ENCODE measurements around the gene KLHDC1.

The KLHDC1 gene

DNA sequence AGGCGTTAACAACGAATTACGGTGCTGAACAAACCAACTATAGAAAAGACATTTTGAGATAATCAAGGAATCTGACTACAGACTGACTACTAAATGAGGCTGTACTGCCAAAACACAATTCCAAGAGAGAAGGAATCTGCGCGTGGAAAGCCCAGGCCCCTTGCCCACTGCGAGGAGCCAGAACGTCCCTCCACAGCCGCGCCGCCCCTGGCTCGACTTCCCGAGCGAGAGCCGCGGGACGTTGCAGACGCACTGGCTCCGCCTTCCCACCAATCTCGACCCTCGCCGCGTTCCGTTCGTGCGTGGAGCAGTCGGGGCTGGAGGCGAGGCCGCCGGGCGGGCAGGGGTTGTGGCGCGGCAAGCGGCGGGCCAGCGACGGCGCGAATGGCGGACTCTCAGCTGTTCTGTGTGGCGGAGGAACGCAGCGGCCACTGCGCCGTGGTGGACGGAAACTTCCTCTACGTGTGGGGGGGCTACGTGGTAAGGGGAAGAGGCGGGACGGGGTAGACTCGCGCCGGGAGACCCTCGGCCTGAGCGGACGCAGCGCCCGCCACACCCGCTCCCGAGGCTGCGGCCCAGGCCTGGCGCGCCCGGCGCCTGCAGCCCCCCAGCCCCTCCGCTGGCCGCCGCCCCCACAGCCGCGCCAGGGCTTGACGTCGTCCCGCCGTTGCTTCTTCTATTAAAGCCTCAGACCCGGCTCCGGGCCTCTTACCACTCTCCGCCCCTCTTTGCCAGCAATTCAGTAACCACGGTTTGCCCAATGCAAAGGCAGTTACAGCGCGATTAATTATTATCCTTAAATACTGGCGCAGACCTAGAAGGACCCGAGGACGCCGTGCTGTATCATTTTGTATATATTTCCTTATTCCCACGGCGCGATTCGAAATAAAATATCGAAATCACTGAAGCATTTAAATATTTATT lies at the start of gene KLHDC1 (continued):
- TF ChIP-seq ZNF10 (tag by site-specific recombination; IDR thresholded peaks at IDR 0.05), result no peak

DNA sequence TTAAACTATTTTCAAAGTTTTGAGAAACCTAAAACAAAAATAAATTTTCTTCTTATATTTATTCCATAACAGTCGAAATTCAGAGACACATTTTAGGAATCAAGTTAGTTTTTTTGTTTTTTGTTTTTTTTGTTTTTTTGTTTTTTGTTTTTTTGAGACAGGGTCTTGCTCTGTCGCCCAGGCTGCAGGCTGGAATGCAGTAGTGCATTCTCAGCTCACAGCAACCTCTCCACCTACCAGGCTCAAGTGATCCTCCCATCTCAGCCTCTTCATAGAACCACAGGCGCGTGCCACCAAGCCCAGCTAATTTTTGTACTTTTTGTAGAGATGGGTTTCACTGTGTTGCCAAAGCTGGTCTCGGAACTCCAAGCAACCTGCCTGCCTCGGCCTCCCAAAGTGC lies 39.4 kb upstream of the KLHDC1 start:
- H3K4me1 ChIP-seq (ENCODE audit: control insufficient read depth, insufficient read depth, low read length), result no peaks in the 10 kb centered on the region
- H3K9me3 ChIP-seq (ENCODE audit: control insufficient read depth, insufficient read depth, low read depth, low read length), result no peaks in the 10 kb centered on the region
- H3K4me3 ChIP-seq (ENCODE audit: low read depth, low read length), result no peak overlapping the region
- TF ChIP-seq, protein P1, sequence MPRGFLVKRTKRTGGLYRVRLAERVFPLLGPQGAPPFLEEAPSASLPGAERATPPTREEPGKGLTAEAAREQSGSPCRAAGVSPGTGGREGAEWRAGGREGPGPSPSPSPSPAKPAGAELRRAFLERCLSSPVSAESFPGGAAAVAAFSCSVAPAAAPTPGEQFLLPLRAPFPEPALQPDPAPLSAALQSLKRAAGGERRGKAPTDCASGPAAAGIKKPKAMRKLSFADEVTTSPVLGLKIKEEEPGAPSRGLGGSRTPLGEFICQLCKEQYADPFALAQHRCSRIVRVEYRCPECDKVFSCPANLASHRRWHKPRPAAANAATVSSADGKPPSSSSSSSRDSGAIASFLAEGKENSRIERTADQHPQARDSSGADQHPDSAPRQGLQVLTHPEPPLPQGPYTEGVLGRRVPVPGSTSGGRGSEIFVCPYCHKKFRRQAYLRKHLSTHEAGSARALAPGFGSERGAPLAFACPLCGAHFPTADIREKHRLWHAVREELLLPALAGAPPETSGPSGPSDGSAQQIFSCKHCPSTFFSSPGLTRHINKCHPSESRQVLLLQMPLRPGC (tag by site-specific recombination; IDR thresholded peaks at IDR 0.05), result no peak
- no peak for TF ChIP-seq ZNF664 (tag by site-specific recombination; IDR thresholded peaks at IDR 0.05)
- TF ChIP-seq WT1 (tag by site-specific recombination; IDR thresholded peaks at IDR 0.05), result no peak
- TF ChIP-seq ZNF701 (tag by site-specific recombination; IDR thresholded peaks at IDR 0.05), result no peak
- no peak for TF ChIP-seq ZNF354C (tag by site-specific recombination; IDR thresholded peaks at IDR 0.05; ENCODE audit: borderline replicate concordance, low read depth)
- no peak for TF ChIP-seq ZNF155 (tag by site-specific recombination; IDR thresholded peaks at IDR 0.05)
- TF ChIP-seq, protein P2, sequence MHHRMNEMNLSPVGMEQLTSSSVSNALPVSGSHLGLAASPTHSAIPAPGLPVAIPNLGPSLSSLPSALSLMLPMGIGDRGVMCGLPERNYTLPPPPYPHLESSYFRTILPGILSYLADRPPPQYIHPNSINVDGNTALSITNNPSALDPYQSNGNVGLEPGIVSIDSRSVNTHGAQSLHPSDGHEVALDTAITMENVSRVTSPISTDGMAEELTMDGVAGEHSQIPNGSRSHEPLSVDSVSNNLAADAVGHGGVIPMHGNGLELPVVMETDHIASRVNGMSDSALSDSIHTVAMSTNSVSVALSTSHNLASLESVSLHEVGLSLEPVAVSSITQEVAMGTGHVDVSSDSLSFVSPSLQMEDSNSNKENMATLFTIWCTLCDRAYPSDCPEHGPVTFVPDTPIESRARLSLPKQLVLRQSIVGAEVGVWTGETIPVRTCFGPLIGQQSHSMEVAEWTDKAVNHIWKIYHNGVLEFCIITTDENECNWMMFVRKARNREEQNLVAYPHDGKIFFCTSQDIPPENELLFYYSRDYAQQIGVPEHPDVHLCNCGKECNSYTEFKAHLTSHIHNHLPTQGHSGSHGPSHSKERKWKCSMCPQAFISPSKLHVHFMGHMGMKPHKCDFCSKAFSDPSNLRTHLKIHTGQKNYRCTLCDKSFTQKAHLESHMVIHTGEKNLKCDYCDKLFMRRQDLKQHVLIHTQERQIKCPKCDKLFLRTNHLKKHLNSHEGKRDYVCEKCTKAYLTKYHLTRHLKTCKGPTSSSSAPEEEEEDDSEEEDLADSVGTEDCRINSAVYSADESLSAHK (tag by site-specific recombination; IDR thresholded peaks at IDR 0.05), result no peak
- TF ChIP-seq, protein P3, sequence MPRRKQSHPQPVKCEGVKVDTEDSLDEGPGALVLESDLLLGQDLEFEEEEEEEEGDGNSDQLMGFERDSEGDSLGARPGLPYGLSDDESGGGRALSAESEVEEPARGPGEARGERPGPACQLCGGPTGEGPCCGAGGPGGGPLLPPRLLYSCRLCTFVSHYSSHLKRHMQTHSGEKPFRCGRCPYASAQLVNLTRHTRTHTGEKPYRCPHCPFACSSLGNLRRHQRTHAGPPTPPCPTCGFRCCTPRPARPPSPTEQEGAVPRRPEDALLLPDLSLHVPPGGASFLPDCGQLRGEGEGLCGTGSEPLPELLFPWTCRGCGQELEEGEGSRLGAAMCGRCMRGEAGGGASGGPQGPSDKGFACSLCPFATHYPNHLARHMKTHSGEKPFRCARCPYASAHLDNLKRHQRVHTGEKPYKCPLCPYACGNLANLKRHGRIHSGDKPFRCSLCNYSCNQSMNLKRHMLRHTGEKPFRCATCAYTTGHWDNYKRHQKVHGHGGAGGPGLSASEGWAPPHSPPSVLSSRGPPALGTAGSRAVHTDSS (tag by site-specific recombination; IDR thresholded peaks at IDR 0.05), result no peak
- no peak for TF ChIP-seq ZNF501 (tag by site-specific recombination; IDR thresholded peaks at IDR 0.05)
- no peak for TF ChIP-seq ZNF433 (tag by site-specific recombination; IDR thresholded peaks at IDR 0.05; ENCODE audit: low read depth)
- no peak for TF ChIP-seq ZBTB21 (tag by site-specific recombination; IDR thresholded peaks at IDR 0.05)
- TF ChIP-seq ZNF10 (tag by site-specific recombination; IDR thresholded peaks at IDR 0.05), result no peak
- no peak for TF ChIP-seq GLIS2 (tag by site-specific recombination; IDR thresholded peaks at IDR 0.05)
- no peak for TF ChIP-seq ZNF214 (tag by site-specific recombination; IDR thresholded peaks at IDR 0.05; ENCODE audit: borderline replicate concordance)
- TF ChIP-seq ZNF514 (tag by site-specific recombination; IDR thresholded peaks at IDR 0.05), result no peak
- TF ChIP-seq, protein P4, sequence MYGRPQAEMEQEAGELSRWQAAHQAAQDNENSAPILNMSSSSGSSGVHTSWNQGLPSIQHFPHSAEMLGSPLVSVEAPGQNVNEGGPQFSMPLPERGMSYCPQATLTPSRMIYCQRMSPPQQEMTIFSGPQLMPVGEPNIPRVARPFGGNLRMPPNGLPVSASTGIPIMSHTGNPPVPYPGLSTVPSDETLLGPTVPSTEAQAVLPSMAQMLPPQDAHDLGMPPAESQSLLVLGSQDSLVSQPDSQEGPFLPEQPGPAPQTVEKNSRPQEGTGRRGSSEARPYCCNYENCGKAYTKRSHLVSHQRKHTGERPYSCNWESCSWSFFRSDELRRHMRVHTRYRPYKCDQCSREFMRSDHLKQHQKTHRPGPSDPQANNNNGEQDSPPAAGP (tag by site-specific recombination; IDR thresholded peaks at IDR 0.05), result no peak
- TF ChIP-seq, protein P5, sequence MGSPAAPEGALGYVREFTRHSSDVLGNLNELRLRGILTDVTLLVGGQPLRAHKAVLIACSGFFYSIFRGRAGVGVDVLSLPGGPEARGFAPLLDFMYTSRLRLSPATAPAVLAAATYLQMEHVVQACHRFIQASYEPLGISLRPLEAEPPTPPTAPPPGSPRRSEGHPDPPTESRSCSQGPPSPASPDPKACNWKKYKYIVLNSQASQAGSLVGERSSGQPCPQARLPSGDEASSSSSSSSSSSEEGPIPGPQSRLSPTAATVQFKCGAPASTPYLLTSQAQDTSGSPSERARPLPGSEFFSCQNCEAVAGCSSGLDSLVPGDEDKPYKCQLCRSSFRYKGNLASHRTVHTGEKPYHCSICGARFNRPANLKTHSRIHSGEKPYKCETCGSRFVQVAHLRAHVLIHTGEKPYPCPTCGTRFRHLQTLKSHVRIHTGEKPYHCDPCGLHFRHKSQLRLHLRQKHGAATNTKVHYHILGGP (tag by site-specific recombination; IDR thresholded peaks at IDR 0.05), result no peak
- no peak for TF ChIP-seq YY2 (tag by site-specific recombination; IDR thresholded peaks at IDR 0.05)
- TF ChIP-seq, protein P6, sequence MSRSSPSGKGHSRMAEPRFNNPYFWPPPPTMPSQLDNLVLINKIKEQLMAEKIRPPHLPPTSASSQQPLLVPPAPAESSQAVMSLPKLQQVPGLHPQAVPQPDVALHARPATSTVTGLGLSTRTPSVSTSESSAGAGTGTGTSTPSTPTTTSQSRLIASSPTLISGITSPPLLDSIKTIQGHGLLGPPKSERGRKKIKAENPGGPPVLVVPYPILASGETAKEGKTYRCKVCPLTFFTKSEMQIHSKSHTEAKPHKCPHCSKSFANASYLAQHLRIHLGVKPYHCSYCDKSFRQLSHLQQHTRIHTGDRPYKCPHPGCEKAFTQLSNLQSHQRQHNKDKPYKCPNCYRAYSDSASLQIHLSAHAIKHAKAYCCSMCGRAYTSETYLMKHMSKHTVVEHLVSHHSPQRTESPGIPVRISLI (tag by site-specific recombination; IDR thresholded peaks at IDR 0.05), result no peak
- peaks cover 22 to 37% of the 10 kb centered on the region in 2 experiments for H3K36me3 ChIP-seq (ENCODE audit: control insufficient read depth in 2 of 2, insufficient read depth in 1 of 2, low read length in 2 of 2)
- H3K27ac ChIP-seq (ENCODE audit: extremely low read depth, low read depth, low read length), result no peak overlapping the region
- CTCF ChIA-PET, result no interaction called here
- POLR2A ChIA-PET, result no interaction called here

Data from HEK293 (cell line).